ENCODE results near the gene AHSG. TPM values are rescaled to one million over a fixed set of nuclear protein-coding genes. Genes with fewer than 3 reads are reported as not detected.

Gene AHSG
- total RNA-seq, 1 experiment from 2014 or later, result 222 TPM

- DNase-seq, result no peak
- Histone ChIP-seq H3K9me3 (no peaks in the 10 kb centered on the region), H3K4me3 (ENCODE audit: low read depth, low read length) (no peak overlapping the region), H3K27me3 (replicated peaks; ENCODE audit: control insufficient read depth, insufficient read depth, low read length) (no peaks in the 10 kb centered on the region), H3K36me3 (ENCODE audit: control insufficient read depth, insufficient read depth, low read length) (no peaks in the 10 kb centered on the region), H3K4me1 (peaks cover 75% of the 10 kb centered on the region)
- Mint-ChIP-seq H3K27ac (ENCODE audit: unreplicated experiment) (peak overlapping the region; percentile 96), H3K4me1 (ENCODE audit: low read depth, unreplicated experiment) (peaks cover 70% of the 10 kb centered on the region), H3K9me3 (ENCODE audit: unreplicated experiment) (no peaks in the 10 kb centered on the region), H3K27me3 (ENCODE audit: insufficient read depth, unreplicated experiment) (no peaks in the 10 kb centered on the region), H3K36me3 (ENCODE audit: insufficient read depth, unreplicated experiment) (peaks cover 20% of the 10 kb centered on the region), H3K4me3 (ENCODE audit: unreplicated experiment) (no peak overlapping the region)
- intact Hi-C loops (cut with micrococcal nuclease; ENCODE audit: unreplicated experiment), result loop anchor here (1.0 kb wide), 2 partner anchors 9 to 13 kb away; no protein-coding TSS in a partner anchor
- TF ChIP-seq, protein P1, sequence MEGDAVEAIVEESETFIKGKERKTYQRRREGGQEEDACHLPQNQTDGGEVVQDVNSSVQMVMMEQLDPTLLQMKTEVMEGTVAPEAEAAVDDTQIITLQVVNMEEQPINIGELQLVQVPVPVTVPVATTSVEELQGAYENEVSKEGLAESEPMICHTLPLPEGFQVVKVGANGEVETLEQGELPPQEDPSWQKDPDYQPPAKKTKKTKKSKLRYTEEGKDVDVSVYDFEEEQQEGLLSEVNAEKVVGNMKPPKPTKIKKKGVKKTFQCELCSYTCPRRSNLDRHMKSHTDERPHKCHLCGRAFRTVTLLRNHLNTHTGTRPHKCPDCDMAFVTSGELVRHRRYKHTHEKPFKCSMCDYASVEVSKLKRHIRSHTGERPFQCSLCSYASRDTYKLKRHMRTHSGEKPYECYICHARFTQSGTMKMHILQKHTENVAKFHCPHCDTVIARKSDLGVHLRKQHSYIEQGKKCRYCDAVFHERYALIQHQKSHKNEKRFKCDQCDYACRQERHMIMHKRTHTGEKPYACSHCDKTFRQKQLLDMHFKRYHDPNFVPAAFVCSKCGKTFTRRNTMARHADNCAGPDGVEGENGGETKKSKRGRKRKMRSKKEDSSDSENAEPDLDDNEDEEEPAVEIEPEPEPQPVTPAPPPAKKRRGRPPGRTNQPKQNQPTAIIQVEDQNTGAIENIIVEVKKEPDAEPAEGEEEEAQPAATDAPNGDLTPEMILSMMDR (IDR thresholded peaks at IDR 0.05; ENCODE audit: insufficient read depth in 1 of 2, low read depth in 1 of 2, low read length in 1 of 2, severe bottlenecking in 1 of 2, unreplicated experiment in 1 of 2), result no peak
- CTCF ChIA-PET, result interaction anchor here (0.9 kb wide), 2 partner anchors 15 to 17 kb away, joined by 3 to 5 read pairs; no protein-coding TSS in a partner anchor
- POLR2A ChIA-PET, result interaction anchor here (1.0 kb wide), 1 partner anchor 30 kb away, joined by 4 read pairs; the partner anchor contains the start of gene DNAJB11
- BruUV-seq (replicated peaks), result TSS peak; percentile 73
These were observed 13.1 kb upstream of the AHSG start for GRCh38 chr3:186599785-186600166.

DNA sequence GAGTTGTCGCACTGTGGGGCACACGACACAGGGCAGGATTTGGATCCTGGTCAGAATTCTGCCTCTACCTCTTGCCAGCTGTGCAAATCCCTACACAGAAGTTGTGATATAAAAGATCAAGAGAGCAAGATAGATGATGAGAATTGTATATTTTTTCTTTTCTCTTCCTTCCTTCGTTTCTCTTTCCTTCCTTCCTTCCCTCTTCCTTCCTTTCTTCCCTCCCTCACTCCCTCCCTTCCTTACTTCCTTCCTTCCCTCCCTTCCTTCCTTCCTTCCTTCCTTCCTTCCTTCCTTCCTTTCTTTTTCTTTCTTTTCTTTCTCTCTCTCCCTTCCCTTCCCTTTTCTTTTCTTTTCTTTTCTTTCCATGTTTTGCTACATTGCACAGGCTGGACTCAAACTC, 12.0 kb upstream of the AHSG start:
- Mint-ChIP-seq H3K4me1 (ENCODE audit: low read depth, unreplicated experiment) (peaks cover 77% of the 10 kb centered on the region), H3K9me3 (ENCODE audit: unreplicated experiment) (no peaks in the 10 kb centered on the region), H3K36me3 (ENCODE audit: insufficient read depth, unreplicated experiment) (peaks cover 20% of the 10 kb centered on the region), H3K27me3 (ENCODE audit: insufficient read depth, unreplicated experiment) (no peaks in the 10 kb centered on the region), H3K4me3 (ENCODE audit: unreplicated experiment) (no peak overlapping the region), H3K27ac (ENCODE audit: unreplicated experiment) (peak overlapping the region; percentile 43)
- intact Hi-C loops (cut with micrococcal nuclease; ENCODE audit: unreplicated experiment), result no loop called here
- Histone ChIP-seq H3K36me3 (ENCODE audit: control insufficient read depth, insufficient read depth, low read length) (no peaks in the 10 kb centered on the region), H3K4me1 (peaks cover 86% of the 10 kb centered on the region), H3K27me3 (replicated peaks; ENCODE audit: control insufficient read depth, insufficient read depth, low read length) (no peaks in the 10 kb centered on the region), H3K9me3 (no peaks in the 10 kb centered on the region), H3K4me3 (ENCODE audit: low read depth, low read length) (no peak overlapping the region)
- CTCF ChIA-PET, result interaction anchor here (0.9 kb wide), 1 partner anchor 14 kb away, joined by 3 read pairs; no protein-coding TSS in a partner anchor
- DNase-seq, result no peak
- BruUV-seq (replicated peaks), result no TSS peak
- POLR2A ChIA-PET, result no interaction called here
- TF ChIP-seq, protein P1 (IDR thresholded peaks at IDR 0.05; ENCODE audit: insufficient read depth in 1 of 2, low read depth in 1 of 2, low read length in 1 of 2, severe bottlenecking in 1 of 2, unreplicated experiment in 1 of 2), result no peak

- intact Hi-C loops (cut with micrococcal nuclease; ENCODE audit: unreplicated experiment), result no loop called here
- POLR2A ChIA-PET, result no interaction called here
- Mint-ChIP-seq H3K27me3 (ENCODE audit: insufficient read depth, unreplicated experiment) (no peaks in the 10 kb centered on the region), H3K27ac (ENCODE audit: unreplicated experiment) (peak overlapping the region; percentile 96), H3K4me3 (ENCODE audit: unreplicated experiment) (no peak overlapping the region), H3K4me1 (ENCODE audit: low read depth, unreplicated experiment) (peaks cover 71% of the 10 kb centered on the region), H3K36me3 (ENCODE audit: insufficient read depth, unreplicated experiment) (peaks cover 12% of the 10 kb centered on the region), H3K9me3 (ENCODE audit: unreplicated experiment) (no peaks in the 10 kb centered on the region)
- no TSS peak for BruUV-seq (replicated peaks)
- TF ChIP-seq, protein P1 (IDR thresholded peaks at IDR 0.05; ENCODE audit: insufficient read depth in 1 of 2, low read depth in 1 of 2, low read length in 1 of 2, severe bottlenecking in 1 of 2, unreplicated experiment in 1 of 2), result no peak
- no peaks in the 10 kb centered on the region for H3K27me3 ChIP-seq (replicated peaks; ENCODE audit: control insufficient read depth, insufficient read depth, low read length)
- no peak overlapping the region for H3K4me3 ChIP-seq (ENCODE audit: low read depth, low read length)
- no peaks in the 10 kb centered on the region for H3K9me3 ChIP-seq
- H3K36me3 ChIP-seq (ENCODE audit: control insufficient read depth, insufficient read depth, low read length), result no peaks in the 10 kb centered on the region
- CTCF ChIA-PET, result no interaction called here
- H3K4me1 ChIP-seq, result peaks cover 83% of the 10 kb centered on the region
- no peak for DNase-seq
These were observed 9.7 kb upstream of the AHSG start for GRCh38 chr3:186603159-186603558.
